Heart right ventricle (tissue), 16 donors: ENCODE results near the gene PRKAA1. TPM values are rescaled to one million over a fixed set of nuclear protein-coding genes. Genes with fewer than 3 reads are reported as not detected.
A peak's percentile ranks its signal among the peaks of the same experiment; 100 is the strongest.
"Not testable (repeated sequence)": the region's sequence is repeated elsewhere in the genome, so short reads cannot be mapped to it uniquely, and the experiment has no call there.

Experiments used
- ATAC-seq, 8 donors: fragments of 200-7000 bp; cut with Tn5 transposase; one replicate each; pipeline ENCODE4 v1.9.1; 2020; ENCODE audit warnings: mild to moderate bottlenecking in 8 of 8, moderate library complexity in 8 of 8, moderate number of reproducible peaks in 1 of 8
- DNase-seq, 2 donors: peaks; one replicate each; pipeline ENCODE4 v3.0.0-alpha.2; 2020
- H3K27ac ChIP-seq, 10 donors: fragments of 200-600 bp; sonication (generic) in 2 of 10; one replicate each; pipeline versions ENCODE4 v1.5.0 to v1.8.0; 2020 to 2022; ENCODE audit warnings: mild to moderate bottlenecking in 3 of 10
- H3K27me3 ChIP-seq, 7 donors: fragments of 200-600 bp; one replicate each; pipeline ENCODE4 v1.8.0; 2021 to 2022; ENCODE audit warnings: mild to moderate bottlenecking in 2 of 7
- H3K36me3 ChIP-seq, 9 donors: fragments of 200-600 bp; sonication (generic) in 1 of 9; one replicate each; pipeline versions ENCODE4 v1.5.0 to v1.8.0; 2020 to 2022; ENCODE audit warnings: mild to moderate bottlenecking in 2 of 9
- H3K4me1 ChIP-seq, 9 donors: fragments of 200-600 bp; sonication (generic) in 1 of 9; one replicate each; pipeline versions ENCODE4 v1.5.0 to v1.8.0; 2020 to 2022; ENCODE audit warnings: mild to moderate bottlenecking in 4 of 9
- H3K4me3 ChIP-seq, 10 donors: fragments of 200-600 bp; sonication (generic) in 2 of 10; one replicate each; pipeline versions ENCODE4 v1.5.0 to v1.8.0; 2020 to 2022; ENCODE audit warnings: mild to moderate bottlenecking in 7 of 10, moderate library complexity in 2 of 10
- H3K9me3 ChIP-seq, 11 donors: fragments of 200-600 bp in 10 of 11; sonication (generic) in 2 of 11; one replicate each; pipeline versions ENCODE4 v1.5.0 to v1.8.0; 2013 to 2022; ENCODE audit warnings: mild to moderate bottlenecking in 2 of 11, control low read depth in 1 of 11, moderate library complexity in 1 of 11
- WGBS, 2 donors: extraction: QIAGEN DNeasy Blood & Tissue Kit; methylation state at CpG; one replicate each; pipeline ENCODE4 v1.1.7; 2013; ENCODE audit warnings: inconsistent platforms in 1 of 2; 5-methylcytosine and 5-hydroxymethylcytosine counted together
- intact Hi-C, 10 donors: fragments of 100-400 bp; cut with DNase I; formaldehyde crosslinking; loops; one replicate each; pipeline versions ENCODE4 v1.11.1 to v1.14.2; 2022
- polyA plus RNA-seq, 2 donors: library from polyadenylated mRNA; stranded (reverse); fragments of 200-250 nt; gene quantifications; one replicate each; pipeline ENCODE4 v1.2.3, GENCODE V29; 2013
- total RNA-seq, 10 donors: library from RNA; stranded (reverse); fragmentation: NEBNext Ultra II Directional in 3 of 10; extraction: Animal tissue kit (Norgen Biotek cat#: 25700) in 3 of 10; gene quantifications; one replicate each; pipeline versions ENCODE4 v1.2.1 to v1.2.4, GENCODE V29; 2021 to 2023
- TF ChIP-seq, protein P1 (sequence below), 9 donors: fragments of 200-600 bp; sonication (generic) in 2 of 9; IDR thresholded peaks; one replicate each; pipeline versions ENCODE4 v1.5.0 to v1.8.0; 2021 to 2022; ENCODE audit warnings: antibody characterized with exemption in 9 of 9, mild to moderate bottlenecking in 5 of 9, moderate library complexity in 1 of 9
- donor health status: Arrhythmogenic right ventricular cardiomyopathy.
- donor health status: ischemic (EF 13 %, LVEDD 7.1; RV severe dilation, severe dysfunction).
- donor health status: healthy with polysubstance abuse.
- donor health status: DM: no; HTN: yes; CAD: no.
- donor health status: DM: no; HTN: no; CAD: no.
- donor health status: ischemic (EF 25% LVEDD 6.9; RV normal size, moderate dysfunction).
- donor health status: ischemic (EF 25% LVEDD 5.7; RV mildly dilated, moderate dysfunction).
- donor health status: healthy.
- donor health status: DM: yes; HTN: yes; CAD: no.
- donor health status: Ischemic cardiomyopathy.
- donor health status: ischemic (EF 35%, LVEDD 5.7; RV mildly dilated, moderate dysfunction).
- donor health status: nonischemic (EF 11% LVEDD 7.7; RV severe dilation, severe dysfunction).
- donor health status: DM: yes; HTN: yes; CAD: no.
- donor health status: PGD.
- donor health status: ischemic (EF 29% LVEDD 5.4; RV normal size, mild dysfunction).
- donor health status: nonischemic (EF 23%, LVEDD 6.1; RV moderate dilation, normal function).

The PRKAA1 gene
- total and polyA plus RNA-seq, 12 donors: 11.0 to 53.2 (median 41.2) TPM

- peaks cover 0 to 64% (median 42%) of the 10 kb centered on the region in 9 donors for H3K4me1 ChIP-seq
- no peaks in the 10 kb centered on the region for H3K27me3 ChIP-seq
- intact Hi-C loops: no loop called here
- 56 to 62% methylated on average over 3 of the region's 3 CpGs for WGBS, 2 donors
- ATAC-seq (no peak), DNase-seq (no peak)
- TF ChIP-seq, protein P1, sequence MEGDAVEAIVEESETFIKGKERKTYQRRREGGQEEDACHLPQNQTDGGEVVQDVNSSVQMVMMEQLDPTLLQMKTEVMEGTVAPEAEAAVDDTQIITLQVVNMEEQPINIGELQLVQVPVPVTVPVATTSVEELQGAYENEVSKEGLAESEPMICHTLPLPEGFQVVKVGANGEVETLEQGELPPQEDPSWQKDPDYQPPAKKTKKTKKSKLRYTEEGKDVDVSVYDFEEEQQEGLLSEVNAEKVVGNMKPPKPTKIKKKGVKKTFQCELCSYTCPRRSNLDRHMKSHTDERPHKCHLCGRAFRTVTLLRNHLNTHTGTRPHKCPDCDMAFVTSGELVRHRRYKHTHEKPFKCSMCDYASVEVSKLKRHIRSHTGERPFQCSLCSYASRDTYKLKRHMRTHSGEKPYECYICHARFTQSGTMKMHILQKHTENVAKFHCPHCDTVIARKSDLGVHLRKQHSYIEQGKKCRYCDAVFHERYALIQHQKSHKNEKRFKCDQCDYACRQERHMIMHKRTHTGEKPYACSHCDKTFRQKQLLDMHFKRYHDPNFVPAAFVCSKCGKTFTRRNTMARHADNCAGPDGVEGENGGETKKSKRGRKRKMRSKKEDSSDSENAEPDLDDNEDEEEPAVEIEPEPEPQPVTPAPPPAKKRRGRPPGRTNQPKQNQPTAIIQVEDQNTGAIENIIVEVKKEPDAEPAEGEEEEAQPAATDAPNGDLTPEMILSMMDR (IDR thresholded peaks at IDR 0.05): no peak
- H3K9me3 ChIP-seq: peaks cover 0 to 12% (median 5%) of the 10 kb centered on the region in 11 donors
- H3K36me3 ChIP-seq: peaks cover 0 to 19% (median 0%) of the 10 kb centered on the region in 9 donors
- no peak overlapping the region for H3K4me3 ChIP-seq
- H3K27ac ChIP-seq: peak overlapping the region in 2 of 10 donors; percentile 3 to 6
Observed at GRCh38 chr5:40791715-40792139, 6.4 kb downstream of the PRKAA1 start.

DNA sequence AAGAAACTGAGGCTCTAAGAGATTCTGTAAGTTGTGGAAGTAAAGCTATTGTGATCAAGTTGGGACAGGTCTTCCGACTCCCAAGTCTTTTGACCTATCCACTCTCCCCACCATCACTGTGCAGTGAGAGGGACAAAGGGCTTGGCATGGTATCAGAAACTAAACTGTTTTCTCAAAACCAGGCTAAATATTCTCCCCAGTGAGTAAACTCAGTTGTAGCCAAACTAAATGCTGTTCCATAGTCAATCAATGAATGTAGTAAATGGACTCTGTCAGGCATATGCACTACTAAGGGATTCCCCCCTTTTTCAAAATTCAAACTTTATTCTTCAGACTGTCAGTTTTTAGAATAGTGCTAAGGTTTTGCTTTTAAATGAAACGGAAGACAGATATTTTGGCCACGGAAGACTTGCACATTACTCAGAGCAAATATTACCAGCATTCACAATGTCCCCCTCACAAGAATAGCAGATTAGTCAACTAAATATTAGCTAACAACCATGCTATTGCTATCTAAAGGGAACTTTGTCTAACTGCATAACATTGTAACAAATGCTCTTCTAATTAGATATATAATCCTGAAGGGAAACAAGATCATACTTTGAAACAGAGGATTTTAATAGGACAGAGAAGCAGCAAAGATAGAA, 7.1 kb downstream of the PRKAA1 start:
- DNase-seq (no peak), ATAC-seq (peak in 2 of 8 donors; percentile 16 to 45)
- H3K27me3 ChIP-seq: no peaks in the 10 kb centered on the region
- WGBS, 2 donors: 52 to 73% methylated on average over 3 of the region's 3 CpGs
- H3K9me3 ChIP-seq: peaks cover 0 to 16% (median 5%) of the 10 kb centered on the region in 11 donors
- TF ChIP-seq, protein P1 (IDR thresholded peaks at IDR 0.05): no peak
- H3K36me3 ChIP-seq: peaks cover 0 to 19% (median 0%) of the 10 kb centered on the region in 9 donors
- H3K27ac ChIP-seq: peak overlapping the region in 2 of 10 donors; percentile 3 to 6
- intact Hi-C loops: no loop called here
- peaks cover 0 to 58% (median 35%) of the 10 kb centered on the region in 9 donors for H3K4me1 ChIP-seq
- H3K4me3 ChIP-seq: no peak overlapping the region

DNA sequence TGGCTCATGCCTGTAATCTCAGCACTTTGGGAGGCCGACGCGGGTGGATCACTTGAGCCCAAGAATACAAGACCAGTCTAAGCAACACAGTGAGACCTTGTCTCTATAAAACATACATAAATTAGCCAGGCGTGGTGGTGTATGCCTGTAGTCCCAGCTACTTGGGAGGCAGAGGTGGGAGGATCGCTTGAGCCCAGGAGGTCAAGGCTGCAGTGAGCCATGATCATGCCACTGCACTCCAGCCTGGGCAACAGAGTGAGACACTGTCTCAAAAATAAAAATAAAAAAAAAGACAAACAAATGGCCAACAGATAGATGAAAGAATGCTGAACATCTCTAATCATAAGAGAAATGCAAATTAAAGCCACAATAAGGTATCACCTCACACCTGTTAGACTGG, 9.2 kb downstream of the PRKAA1 start:
- H3K4me3 ChIP-seq, H3K27ac ChIP-seq, DNase-seq, ATAC-seq, H3K27me3 ChIP-seq, intact Hi-C loops: not testable (repeated sequence)
- peaks cover 0 to 14% (median 0%) of the 10 kb centered on the region in 9 donors for H3K36me3 ChIP-seq
- peaks cover 0 to 53% (median 26%) of the 10 kb centered on the region in 9 donors for H3K4me1 ChIP-seq
- H3K9me3 ChIP-seq: peaks cover 0 to 16% (median 5%) of the 10 kb centered on the region in 11 donors
- WGBS, 2 donors: 100% methylated on average over 5 of the region's 5 CpGs

DNA sequence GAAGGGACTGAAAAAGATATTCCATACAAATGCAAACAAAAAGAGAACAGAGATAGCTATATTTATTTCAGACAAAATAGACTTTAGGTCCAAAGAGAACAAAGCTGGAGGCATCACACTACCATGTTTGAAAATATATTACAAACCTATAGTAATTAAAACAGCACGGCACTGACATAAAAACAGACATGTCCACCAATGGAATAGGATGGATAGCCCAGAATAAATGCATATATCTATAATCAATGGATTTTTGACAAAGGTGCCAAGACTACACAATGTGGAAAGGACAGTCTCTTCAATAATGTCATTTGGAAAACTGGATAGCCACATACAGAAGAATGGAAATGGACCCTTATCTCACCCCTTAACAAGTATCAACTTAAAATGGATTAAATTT, 10.2 kb downstream of the PRKAA1 start:
- intact Hi-C loops: no loop called here
- 98 to 100% methylated on average over 1 of the region's 1 CpG for WGBS, 2 donors
- no peak overlapping the region for H3K27ac ChIP-seq
- peaks cover 0 to 16% (median 5%) of the 10 kb centered on the region in 11 donors for H3K9me3 ChIP-seq
- H3K36me3 ChIP-seq: peaks cover 0 to 14% (median 0%) of the 10 kb centered on the region in 9 donors
- ATAC-seq (no peak), DNase-seq (no peak)
- TF ChIP-seq, protein P1 (IDR thresholded peaks at IDR 0.05): no peak
- H3K4me1 ChIP-seq: peaks cover 0 to 54% (median 32%) of the 10 kb centered on the region in 9 donors
- no peak overlapping the region for H3K4me3 ChIP-seq
- H3K27me3 ChIP-seq: no peaks in the 10 kb centered on the region

GRCh38 chr5:40786664-40787063, 11.5 kb downstream of the PRKAA1 start:
- WGBS, 2 donors: 98 to 99% methylated on average over 3 of the region's 3 CpGs
- H3K4me3 ChIP-seq, intact Hi-C loops, ATAC-seq, DNase-seq, H3K27ac ChIP-seq, H3K27me3 ChIP-seq: not testable (repeated sequence)
- H3K36me3 ChIP-seq: peaks cover 0 to 14% (median 0%) of the 10 kb centered on the region in 9 donors
- H3K4me1 ChIP-seq: peaks cover 0 to 58% (median 34%) of the 10 kb centered on the region in 9 donors
- H3K9me3 ChIP-seq: peaks cover 0 to 16% (median 5%) of the 10 kb centered on the region in 11 donors
